OCI-LY3 (cell line): ENCODE measurements around the gene MORF4L1.
A peak's percentile ranks its signal among the peaks of the same experiment; 100 is the strongest.

Source experiments
- H2AFZ ChIP-seq: fragments of 200-600, 300-600 bp; shearing (Covaris generic); 2 replicates; pipeline ENCODE4 v1.6.0; 2014; ENCODE audit warnings: antibody characterized with exemption, low read depth, low read length
- H3K27ac ChIP-seq: fragments of 200-600, 300-600 bp; sonication (generic); 2 replicates; pipeline ENCODE4 v1.5.1; 2014; ENCODE audit warnings: mild to moderate bottlenecking, low read length, moderate library complexity, mixed read lengths
- H3K27me3 ChIP-seq: fragments of 200-600, 300-600 bp; sonication (generic); 2 replicates; pipeline ENCODE4 v1.6.1; 2014; ENCODE audit warnings: low read depth, low read length, mixed read lengths
- H3K36me3 ChIP-seq: fragments of 200-600, 300-600 bp; sonication (generic); replicated peaks from 2 replicates; pipeline ENCODE3; 2014; ENCODE audit warnings: low read depth, low read length, mixed read lengths
- H3K4me1 ChIP-seq: fragments of 300-600, 200-600 bp; sonication (generic); 2 replicates; pipeline ENCODE4 v1.6.1; 2014; ENCODE audit warnings: low read length, mixed read lengths
- H3K4me2 ChIP-seq: fragments of 200-600, 300-600 bp; sonication (generic); 2 replicates; pipeline ENCODE4 v1.6.1; 2014; ENCODE audit warnings: low read length, mixed read lengths
- H3K4me3 ChIP-seq: fragments of 300-600, 200-600 bp; sonication (generic); 2 replicates; pipeline ENCODE4 v1.5.1; 2014; ENCODE audit warnings: antibody characterized with exemption, mild to moderate bottlenecking, low read length, moderate library complexity
- H3K79me2 ChIP-seq: fragments of 300-600, 200-600 bp; shearing (Covaris generic); 2 replicates; pipeline ENCODE4 v1.6.1; 2014; ENCODE audit warnings: mild to moderate bottlenecking, low read length, mixed read lengths
- H3K9ac ChIP-seq: fragments of 300-600, 200-600 bp; shearing (Covaris generic); 2 replicates; pipeline ENCODE4 v1.6.0; 2014; ENCODE audit warnings: mild to moderate bottlenecking, low read length, moderate library complexity
- H3K9me3 ChIP-seq: fragments of 200-600, 300-600 bp; shearing (Covaris generic); 2 replicates; pipeline ENCODE4 v1.6.1; 2014; ENCODE audit warnings: low read length, mixed read lengths; ENCODE audit not compliant: insufficient read depth
- H4K20me1 ChIP-seq: fragments of 200-600, 300-600 bp; sonication (generic); 2 replicates; pipeline ENCODE4 v1.6.1; 2016; ENCODE audit warnings: low read length, mixed read lengths; ENCODE audit not compliant: insufficient read depth
- CTCF ChIP-seq: fragments of 200-600, 300-600 bp; sonication (generic); IDR thresholded peaks from 2 replicates; pipeline ENCODE4 v1.5.1; 2014; ENCODE audit warnings: antibody characterized with exemption, low read length, low read depth
- EZH2phosphoT487 ChIP-seq: fragments of 200-600 bp; shearing (Covaris generic); IDR thresholded peaks from 2 replicates; pipeline ENCODE4 v1.6.1; 2018; ENCODE audit warnings: antibody characterized with exemption, mixed run types, low read depth

The MORF4L1 gene

GRCh38 chr15:78909791-78910228 lies 37.1 kb downstream of the MORF4L1 start:
- no peaks in the 10 kb centered on the region for H3K9me3 ChIP-seq
- H3K79me2 ChIP-seq = peaks cover 25% of the 10 kb centered on the region
- H3K4me1 ChIP-seq = peaks cover 30% of the 10 kb centered on the region
- H4K20me1 ChIP-seq = peaks cover 55% of the 10 kb centered on the region
- H3K36me3 ChIP-seq = peaks cover 76% of the 10 kb centered on the region
- no peak overlapping the region for H3K4me3 ChIP-seq
- no peaks in the 10 kb centered on the region for H3K27me3 ChIP-seq
- peak overlapping the region; percentile 36; the same call in 1 of the 2 replicates for H3K9ac ChIP-seq
- TF ChIP-seq CTCF (peak; percentile 96), EZH2phosphoT487 (no peak)
- peak overlapping the region; percentile 79 for H3K27ac ChIP-seq
- H2AFZ ChIP-seq = no peak overlapping the region
- no peak overlapping the region for H3K4me2 ChIP-seq

DNA sequence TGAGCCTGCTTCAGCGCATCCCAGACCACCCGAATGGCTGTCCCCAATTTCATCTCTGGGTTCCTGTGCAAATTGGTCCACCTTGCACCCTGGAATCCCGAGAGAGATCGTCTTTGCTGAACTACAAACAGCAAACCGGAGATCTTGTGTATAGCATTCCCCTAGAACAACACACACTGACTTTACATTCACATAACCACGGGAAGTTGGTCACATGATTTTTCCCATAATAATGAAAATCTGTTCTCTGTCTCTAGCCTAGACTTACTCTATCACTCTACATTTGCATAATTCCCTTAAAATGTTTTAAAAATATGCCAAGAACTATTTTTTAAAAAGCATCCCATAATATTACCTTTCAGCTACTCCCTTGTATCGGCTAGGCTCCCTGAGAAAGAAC lies 37.6 kb downstream of the MORF4L1 start:
- Histone ChIP-seq H2AFZ (no peak overlapping the region), H3K4me1 (peaks cover 30% of the 10 kb centered on the region), H3K27me3 (no peaks in the 10 kb centered on the region), H4K20me1 (peaks cover 53% of the 10 kb centered on the region), H3K79me2 (peaks cover 25% of the 10 kb centered on the region), H3K4me2 (no peak overlapping the region), H3K27ac (no peak overlapping the region), H3K36me3 (peaks cover 76% of the 10 kb centered on the region), H3K9ac (no peak overlapping the region), H3K4me3 (no peak overlapping the region), H3K9me3 (no peaks in the 10 kb centered on the region)
- no peak for TF ChIP-seq EZH2phosphoT487
- no peak for TF ChIP-seq CTCF

DNA sequence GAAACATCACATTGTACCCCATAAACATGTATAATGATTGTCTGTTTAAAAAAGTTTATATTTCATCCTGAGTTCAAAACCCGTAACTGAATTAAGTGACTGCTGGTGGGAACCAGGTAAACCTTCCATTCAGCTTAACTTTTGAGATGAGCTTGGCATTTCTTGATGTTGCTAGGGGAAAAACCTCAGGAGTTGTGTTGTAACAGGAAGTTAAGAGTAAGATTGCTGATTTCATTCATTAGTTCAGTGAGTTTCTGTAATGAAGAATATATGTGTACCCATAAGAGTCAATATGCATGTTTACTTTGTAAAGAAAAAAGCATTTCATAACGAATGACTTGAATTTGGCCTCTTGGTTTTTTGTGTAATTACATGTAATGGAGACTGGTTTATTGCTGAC lies 39.6 kb downstream of the MORF4L1 start:
- H4K20me1 ChIP-seq = peaks cover 45% of the 10 kb centered on the region
- peaks cover 25% of the 10 kb centered on the region for H3K4me1 ChIP-seq
- H3K36me3 ChIP-seq = peaks cover 68% of the 10 kb centered on the region
- no peak overlapping the region for H3K9ac ChIP-seq
- H3K27ac ChIP-seq = no peak overlapping the region
- H3K79me2 ChIP-seq = peaks cover 17% of the 10 kb centered on the region
- no peak overlapping the region for H2AFZ ChIP-seq
- no peak overlapping the region for H3K4me2 ChIP-seq
- H3K27me3 ChIP-seq = no peaks in the 10 kb centered on the region
- H3K4me3 ChIP-seq = no peak overlapping the region
- H3K9me3 ChIP-seq = no peaks in the 10 kb centered on the region
- no peak for TF ChIP-seq EZH2phosphoT487
- TF ChIP-seq CTCF = no peak

DNA sequence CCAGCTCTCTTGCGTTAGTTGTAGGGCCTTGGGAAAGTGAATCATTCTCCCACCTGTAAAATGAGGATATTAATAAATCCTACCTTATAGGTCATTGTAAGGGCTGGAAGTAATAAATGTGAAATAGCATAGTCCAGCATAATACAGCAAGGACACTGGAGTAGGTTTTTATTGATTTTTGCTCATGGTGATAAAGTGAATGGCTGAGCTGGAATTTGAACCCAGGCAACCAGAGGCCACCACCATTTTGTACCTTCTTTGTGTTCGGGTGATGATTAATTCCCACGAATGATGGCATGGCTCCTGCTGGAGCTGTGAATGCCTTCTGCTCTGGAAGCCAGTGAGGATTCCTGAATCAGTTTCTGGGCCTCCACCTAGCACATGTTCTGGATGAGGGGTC lies 40.3 kb downstream of the MORF4L1 start:
- H3K4me1 ChIP-seq = peaks cover 19% of the 10 kb centered on the region

More for the DNA sequence above, 40.3 kb downstream of the MORF4L1 start:
- no peak overlapping the region for H3K9ac ChIP-seq
- peaks cover 67% of the 10 kb centered on the region for H3K36me3 ChIP-seq
- no peak overlapping the region for H3K27ac ChIP-seq
- H3K79me2 ChIP-seq = peaks cover 15% of the 10 kb centered on the region
- H3K9me3 ChIP-seq = no peaks in the 10 kb centered on the region
- peaks cover 42% of the 10 kb centered on the region for H4K20me1 ChIP-seq
- TF ChIP-seq EZH2phosphoT487 = no peak
- no peak for TF ChIP-seq CTCF
- H3K4me3 ChIP-seq = no peak overlapping the region
- no peak overlapping the region for H2AFZ ChIP-seq
- no peak overlapping the region for H3K4me2 ChIP-seq
- no peaks in the 10 kb centered on the region for H3K27me3 ChIP-seq
